Measurements from ENCODE around the gene ENTPD3.
"Not testable (repeated sequence)": the region's sequence is repeated elsewhere in the genome, so short reads cannot be mapped to it uniquely, and the experiment has no call there.

ENTPD3 gene

GRCh38 chr3:40407611-40408010, 20.6 kb downstream of the ENTPD3 start:
- no peak for DNase-seq

- no peak for DNase-seq
Observed at GRCh38 chr3:40414270-40414669, 27.3 kb downstream of the ENTPD3 start.

GRCh38 chr3:40417845-40418543, 31.0 kb downstream of the ENTPD3 start:
- no peak for DNase-seq

GRCh38 chr3:40422861-40423260, 35.9 kb downstream of the ENTPD3 start:
- DNase-seq = no peak

- no peak for DNase-seq
Observed at GRCh38 chr3:40427045-40427669, 40.2 kb downstream of the ENTPD3 start.

GRCh38 chr3:40432793-40433192, 45.8 kb downstream of the ENTPD3 start:
- DNase-seq = no peak

GRCh38 chr3:40437889-40438288, 50.9 kb downstream of the ENTPD3 start:
- no peak for DNase-seq

- no peak for DNase-seq
Observed at GRCh38 chr3:40445062-40445461, 58.1 kb downstream of the ENTPD3 start.

- no peak for DNase-seq
Observed at GRCh38 chr3:40445880-40446279, 58.9 kb downstream of the ENTPD3 start.

GRCh38 chr3:40450438-40450837, 63.5 kb downstream of the ENTPD3 start:
- DNase-seq = no peak

- no peak for DNase-seq
Observed at GRCh38 chr3:40451551-40451950, 64.6 kb downstream of the ENTPD3 start.

- DNase-seq = no peak
Observed at GRCh38 chr3:40452057-40452456, 65.1 kb downstream of the ENTPD3 start.

- DNase-seq = no peak
Observed at GRCh38 chr3:40452562-40452875, 65.5 kb downstream of the ENTPD3 start.

- DNase-seq = peak; percentile 90 to 95
Observed at GRCh38 chr3:40452876-40453730, 66.1 kb downstream of the ENTPD3 start.

- DNase-seq = no peak
Observed at GRCh38 chr3:40453933-40454332, 66.9 kb downstream of the ENTPD3 start.

GRCh38 chr3:40455328-40455727, 68.3 kb downstream of the ENTPD3 start:
- no peak for DNase-seq

- DNase-seq = no peak
Observed at GRCh38 chr3:40456279-40456939, 69.4 kb downstream of the ENTPD3 start.

- DNase-seq = peak; percentile 80 to 93
Observed at GRCh38 chr3:40456940-40457823, 70.2 kb downstream of the ENTPD3 start, which contains the start of gene RPL14. Gene RPL14 (plus strand): TSS chr3:40457339. CDS start chr3:40457472, 133 bp downstream.

- no peak for DNase-seq
Observed at GRCh38 chr3:40458473-40458872, 71.5 kb downstream of the ENTPD3 start.

- not testable (repeated sequence) for DNase-seq
Observed at GRCh38 chr3:40460481-40460880, 73.5 kb downstream of the ENTPD3 start.

- no peak for DNase-seq
Observed at GRCh38 chr3:40461161-40461560, 74.2 kb downstream of the ENTPD3 start.

- DNase-seq = not testable (repeated sequence)
Observed at GRCh38 chr3:40462838-40463237, 75.9 kb downstream of the ENTPD3 start.

Data from NCI-H446 (cell line).